GM20431 (cell line): ENCODE data around the gene STAU1.
"Not testable (repeated sequence)": the region's sequence is repeated elsewhere in the genome, so short reads cannot be mapped to it uniquely, and the experiment has no call there.

Experiments
- in situ Hi-C: fragments of 300-500 bp; cut with MseI, MboI; formaldehyde crosslinking; loops from one replicate; pipeline ENCODE4 v1.15.0; 2020; ENCODE audit warnings: low sequenced_read_pairs; ENCODE audit not compliant: unreplicated experiment

The STAU1 gene

GRCh38 chr20:49134797-49135196 is 53.3 kb downstream of the STAU1 start:
- in situ Hi-C loops = loop anchor here (10.0 kb wide), 1 partner anchor 80 kb away; the partner anchor contains the start of gene DDX27

- in situ Hi-C loops = loop anchor here (10.0 kb wide), 1 partner anchor 81 kb away; the partner anchor contains the start of gene DDX27
Observed at GRCh38 chr20:49133571-49133970, 54.6 kb downstream of the STAU1 start.

GRCh38 chr20:49132995-49133478 is 55.1 kb downstream of the STAU1 start:
- in situ Hi-C loops = loop anchor here (10.0 kb wide), 1 partner anchor 82 kb away; the partner anchor contains the start of gene DDX27

GRCh38 chr20:49123982-49124381 is 64.2 kb downstream of the STAU1 start:
- in situ Hi-C loops = no loop called here

GRCh38 chr20:49122920-49123319 is 65.2 kb downstream of the STAU1 start:
- in situ Hi-C loops = no loop called here

GRCh38 chr20:49119988-49120387 is 68.1 kb downstream of the STAU1 start:
- in situ Hi-C loops = no loop called here

GRCh38 chr20:49118307-49118706 is 69.8 kb downstream of the STAU1 start:
- in situ Hi-C loops = no loop called here

- in situ Hi-C loops = no loop called here
Observed at GRCh38 chr20:49115564-49115963, 72.6 kb downstream of the STAU1 start.

GRCh38 chr20:49112596-49113274 is 75.4 kb downstream of the STAU1 start:
- in situ Hi-C loops = no loop called here

GRCh38 chr20:49110767-49111694 is 77.1 kb downstream of the STAU1 start:
- in situ Hi-C loops = no loop called here

GRCh38 chr20:49106328-49106727 is 81.8 kb downstream of the STAU1 start:
- in situ Hi-C loops = no loop called here

GRCh38 chr20:49104979-49105547 is 83.1 kb downstream of the STAU1 start:
- in situ Hi-C loops = not testable (repeated sequence)

- in situ Hi-C loops = no loop called here
Observed at GRCh38 chr20:49104365-49104648, 83.8 kb downstream of the STAU1 start.

- in situ Hi-C loops = no loop called here
Observed at GRCh38 chr20:49103647-49104364, 84.3 kb downstream of the STAU1 start.

GRCh38 chr20:49103019-49103418 is 85.1 kb downstream of the STAU1 start:
- in situ Hi-C loops = no loop called here

GRCh38 chr20:49100972-49101371 is 87.2 kb downstream of the STAU1 start:
- in situ Hi-C loops = no loop called here

- in situ Hi-C loops = not testable (repeated sequence)
Observed at GRCh38 chr20:49100292-49100691, 87.8 kb downstream of the STAU1 start.

- in situ Hi-C loops = no loop called here
Observed at GRCh38 chr20:49099011-49099410, 89.1 kb downstream of the STAU1 start.

GRCh38 chr20:49098136-49098535 is 90.0 kb downstream of the STAU1 start:
- in situ Hi-C loops = no loop called here

GRCh38 chr20:49097159-49097558 is 91.0 kb downstream of the STAU1 start:
- in situ Hi-C loops = no loop called here
